Measurements from ENCODE around the gene SDHC. TPM values are rescaled to one million over a fixed set of nuclear protein-coding genes. Genes with fewer than 3 reads are reported as not detected.

SDHC gene
- polyA plus RNA-seq, 2 of the 4 experiments (the other 2 are of a cell fraction), result 296 to 323 TPM

DNA sequence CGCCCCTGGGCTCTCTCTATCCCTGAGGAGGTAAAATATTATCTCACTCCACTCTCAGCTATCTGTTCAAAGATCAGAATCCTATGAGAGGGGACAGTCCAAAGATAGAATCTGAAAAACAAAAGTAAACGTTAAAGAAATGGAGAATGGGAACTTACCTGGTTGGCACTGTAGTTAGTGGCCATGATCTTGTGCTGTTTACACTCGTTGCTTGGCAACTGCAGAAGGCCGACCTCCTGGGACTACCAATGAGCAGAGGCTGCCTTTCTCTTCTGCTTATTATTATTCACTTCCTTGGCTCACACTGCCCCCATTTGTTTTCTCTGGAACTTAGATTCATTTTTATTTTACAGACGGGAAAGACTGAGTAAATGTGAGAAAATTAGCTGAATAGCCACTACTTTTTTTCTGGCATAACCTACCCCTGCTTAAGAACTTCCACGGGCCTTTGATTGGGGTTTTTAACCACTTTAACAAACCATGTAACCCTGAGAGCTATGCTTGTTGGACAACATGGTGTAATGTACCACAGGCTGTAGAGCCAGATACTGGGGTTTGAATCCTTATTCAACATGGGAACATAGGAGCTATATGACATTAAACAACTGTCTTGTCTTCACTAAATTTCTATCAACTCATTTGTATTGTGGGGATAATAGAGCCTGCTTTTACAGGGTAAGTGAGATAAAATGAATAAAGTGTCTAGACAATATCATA, 53.7 kb downstream of the SDHC start, which contains the start of gene CFAP126:
Gene CFAP126 (minus strand): TSS at position 193 of the 717 bp plus-strand sequence. CDS start 8 bp downstream, at position 185.
- Histone ChIP-seq H3K4me3 (no peak within 1 kb of the TSS), H3K4me2 (no peak within 1 kb of the TSS), H3K4me1 (peaks cover 8% of the 10 kb centered on the region; the same call in 1 of the 3 replicates), H3K27ac (no peak within 1 kb of the TSS), H3K9me3 (no peaks in the 10 kb centered on the region)
- WGBS (ENCODE audit: missing lambda C conversion rate), result 46% methylated on average over 6 of the region's 6 CpGs
- TF ChIP-seq, protein P1, sequence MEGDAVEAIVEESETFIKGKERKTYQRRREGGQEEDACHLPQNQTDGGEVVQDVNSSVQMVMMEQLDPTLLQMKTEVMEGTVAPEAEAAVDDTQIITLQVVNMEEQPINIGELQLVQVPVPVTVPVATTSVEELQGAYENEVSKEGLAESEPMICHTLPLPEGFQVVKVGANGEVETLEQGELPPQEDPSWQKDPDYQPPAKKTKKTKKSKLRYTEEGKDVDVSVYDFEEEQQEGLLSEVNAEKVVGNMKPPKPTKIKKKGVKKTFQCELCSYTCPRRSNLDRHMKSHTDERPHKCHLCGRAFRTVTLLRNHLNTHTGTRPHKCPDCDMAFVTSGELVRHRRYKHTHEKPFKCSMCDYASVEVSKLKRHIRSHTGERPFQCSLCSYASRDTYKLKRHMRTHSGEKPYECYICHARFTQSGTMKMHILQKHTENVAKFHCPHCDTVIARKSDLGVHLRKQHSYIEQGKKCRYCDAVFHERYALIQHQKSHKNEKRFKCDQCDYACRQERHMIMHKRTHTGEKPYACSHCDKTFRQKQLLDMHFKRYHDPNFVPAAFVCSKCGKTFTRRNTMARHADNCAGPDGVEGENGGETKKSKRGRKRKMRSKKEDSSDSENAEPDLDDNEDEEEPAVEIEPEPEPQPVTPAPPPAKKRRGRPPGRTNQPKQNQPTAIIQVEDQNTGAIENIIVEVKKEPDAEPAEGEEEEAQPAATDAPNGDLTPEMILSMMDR (IDR thresholded peaks at IDR 0.05), result peak; percentile 21; the same call in 1 of the 3 replicates
- no peak for TF ChIP-seq KDM1A (IDR thresholded peaks at IDR 0.05; ENCODE audit: low read depth)
- FAIRE-seq (no peak), DNase-seq (ENCODE audit: low read depth in 1 of 2, low spot score in 1 of 2) (peak; percentile 73 to 77), ATAC-seq (peak; percentile 92 to 99)
- POLR2A ChIA-PET, result no interaction called here
- CTCF ChIA-PET, result interaction anchor here (0.7 to 9.3 kb wide), 9 partner anchors 8 to 175 kb away, joined by 3 to 69 read pairs (median 4); partner anchors contain the start of genes FCER1G and TOMM40L

DNA sequence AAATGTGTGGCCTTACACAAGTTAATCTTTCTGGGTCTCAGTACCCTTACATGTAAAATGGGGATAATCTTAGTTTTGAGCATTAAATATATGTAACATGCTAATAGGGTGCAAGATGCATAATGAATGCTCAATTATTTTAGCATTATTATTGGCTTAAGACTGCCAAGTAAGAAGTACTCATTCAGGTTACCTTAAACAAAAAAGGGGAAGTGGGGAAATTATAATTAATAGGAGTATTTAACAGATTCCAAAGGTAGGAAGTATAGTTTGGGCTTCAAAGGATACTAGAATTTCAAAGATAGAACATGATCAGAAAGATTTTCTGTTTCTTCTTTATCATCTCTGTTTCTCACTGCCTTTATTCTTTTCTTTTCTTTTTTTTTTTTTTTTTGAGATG, 59.3 kb downstream of the SDHC start:
- POLR2A ChIA-PET, result no interaction called here
- CTCF ChIA-PET, result interaction anchor here (1.7 to 9.3 kb wide), 7 partner anchors 9 to 181 kb away, joined by 5 to 73 read pairs (median 19); partner anchors contain the start of genes APOA2, NDUFS2 and TOMM40L

DNA sequence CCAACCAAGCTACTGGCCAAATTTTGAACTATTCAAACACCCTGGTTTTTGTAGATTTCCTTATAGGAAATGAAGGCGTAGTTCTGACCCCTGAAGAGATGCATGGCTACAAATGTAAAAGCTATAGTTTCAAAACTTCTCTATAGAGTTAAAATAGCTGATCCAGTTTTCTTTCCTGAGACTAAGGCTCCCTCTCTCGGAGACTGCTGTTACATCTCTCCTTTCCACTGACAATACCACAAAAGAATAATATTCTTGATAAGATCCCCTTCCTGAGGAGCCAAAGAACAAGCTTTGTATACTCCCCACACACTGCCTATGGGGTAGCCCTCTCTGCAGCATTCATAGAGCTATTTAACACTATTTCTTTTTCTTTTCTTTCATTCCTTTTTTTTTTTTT, 60.2 kb downstream of the SDHC start:
- CTCF ChIA-PET, result interaction anchor here (0.7 to 9.3 kb wide), 26 partner anchors 8 to 253 kb away, joined by 3 to 73 read pairs (median 4); partner anchors contain the start of genes APOA2, NDUFS2, NR1I3 and SDHC
- TF ChIP-seq EHF (CRISPR knock-in tag; IDR thresholded peaks at IDR 0.05), result no peak
- TF ChIP-seq SMC3 (IDR thresholded peaks at IDR 0.05), result 0 out of 3 replicates have a peak, but pooled peaks have one; percentile 23
- no peak for TF ChIP-seq HEYL (CRISPR knock-in tag; IDR thresholded peaks at IDR 0.05)
- TF ChIP-seq, protein P1 (IDR thresholded peaks at IDR 0.05), result peak; percentile 35; the same call in 2 of the 3 replicates
- TF ChIP-seq RAD21 (conservative IDR thresholded peaks at IDR 0.05 in 1 of 2, IDR thresholded peaks at IDR 0.05 in 1 of 2), result peak; percentile 59 to 69; a peak in 4 of 5 replicates
- peak; percentile 23 to 29 for DNase-seq (ENCODE audit: low read depth in 1 of 2, low spot score in 1 of 2)

More for the DNA sequence above, 59.3 kb downstream of the SDHC start:
- Histone ChIP-seq H3K4me3 (no peak overlapping the region), H3K4me1 (peaks cover 9% of the 10 kb centered on the region; the same call in 2 of the 3 replicates), H3K4me2 (no peak overlapping the region), H3K9me3 (no peaks in the 10 kb centered on the region), H3K27ac (no peak overlapping the region)
- TF ChIP-seq CBX8 (IDR thresholded peaks at IDR 0.05) (no peak), HEYL (CRISPR knock-in tag; IDR thresholded peaks at IDR 0.05) (no peak), ESRRA (IDR thresholded peaks at IDR 0.05; ENCODE audit: borderline replicate concordance, low read length) (no peak), POLR2AphosphoS2 (conservative IDR thresholded peaks at IDR 0.05; ENCODE audit: low read length) (no peak), BHLHE40 (IDR thresholded peaks at IDR 0.05; ENCODE audit: low read depth, low read length) (no peak), JUN (IDR thresholded peaks at IDR 0.05) (no peak), CBX2 (IDR thresholded peaks at IDR 0.05; ENCODE audit: borderline replicate concordance, low read depth) (no peak)
- TF ChIP-seq, protein P2, sequence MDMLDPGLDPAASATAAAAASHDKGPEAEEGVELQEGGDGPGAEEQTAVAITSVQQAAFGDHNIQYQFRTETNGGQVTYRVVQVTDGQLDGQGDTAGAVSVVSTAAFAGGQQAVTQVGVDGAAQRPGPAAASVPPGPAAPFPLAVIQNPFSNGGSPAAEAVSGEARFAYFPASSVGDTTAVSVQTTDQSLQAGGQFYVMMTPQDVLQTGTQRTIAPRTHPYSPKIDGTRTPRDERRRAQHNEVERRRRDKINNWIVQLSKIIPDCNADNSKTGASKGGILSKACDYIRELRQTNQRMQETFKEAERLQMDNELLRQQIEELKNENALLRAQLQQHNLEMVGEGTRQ (IDR thresholded peaks at IDR 0.05), result no peak
- TF ChIP-seq, protein P1 (IDR thresholded peaks at IDR 0.05), result no peak
- no peak for DNase-seq (ENCODE audit: low read depth in 1 of 2, low spot score in 1 of 2)
- ATAC-seq, result no peak
- no peak for FAIRE-seq

More for the DNA sequence above, 60.2 kb downstream of the SDHC start:
- 48% methylated on average over 2 of the region's 2 CpGs for WGBS (ENCODE audit: missing lambda C conversion rate)
- H3K4me2 ChIP-seq, result no peak overlapping the region
- FAIRE-seq, result no peak
- H3K9me3 ChIP-seq, result no peaks in the 10 kb centered on the region
- H3K27ac ChIP-seq, result no peak overlapping the region
- peak; percentile 66 to 85; a peak in 5 of 6 replicates for ATAC-seq
- H3K4me1 ChIP-seq, result peaks cover 9% of the 10 kb centered on the region; the same call in 2 of the 3 replicates
- H3K4me3 ChIP-seq, result no peak overlapping the region
- POLR2A ChIA-PET, result interaction anchor here (0.8 to 1.0 kb wide), 2 partner anchors 16 to 149 kb away, joined by 3 to 6 read pairs; partner anchors contain the start of gene TOMM40L

Measured in A549 (cell line).